HG03354 (cell line): ENCODE data around the gene MIPOL1.
"Not testable (repeated sequence)": the region's sequence is repeated elsewhere in the genome, so short reads cannot be mapped to it uniquely, and the experiment has no call there.

ENCODE experiments used
- ATAC-seq: cut with Tn5 transposase; IDR thresholded peaks from one replicate; pipeline ENCODE4 v1.9.1; 2021; ENCODE audit warnings: mild to moderate bottlenecking; ENCODE audit not compliant: unreplicated experiment, poor library complexity, severe bottlenecking

The MIPOL1 gene

DNA sequence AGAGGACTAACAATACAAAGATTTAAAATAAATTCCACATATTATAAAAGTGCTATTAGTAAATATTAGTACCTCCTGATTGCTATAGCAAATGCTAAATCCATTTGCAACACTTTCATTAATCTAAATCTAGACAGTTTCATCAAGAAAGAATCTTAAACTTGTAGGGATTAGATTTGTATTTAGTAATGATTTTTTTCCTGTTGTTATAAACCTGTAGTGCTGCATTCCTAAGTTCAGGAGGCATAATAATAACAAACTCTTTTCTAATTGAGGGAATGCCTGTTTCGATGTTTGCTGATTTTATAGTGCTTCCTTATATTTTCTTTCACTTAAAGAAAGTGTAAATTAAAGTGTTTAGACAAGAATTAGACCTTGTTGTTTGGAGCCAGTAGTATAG, 231.2 kb downstream of the MIPOL1 start:
- ATAC-seq: no peak

DNA sequence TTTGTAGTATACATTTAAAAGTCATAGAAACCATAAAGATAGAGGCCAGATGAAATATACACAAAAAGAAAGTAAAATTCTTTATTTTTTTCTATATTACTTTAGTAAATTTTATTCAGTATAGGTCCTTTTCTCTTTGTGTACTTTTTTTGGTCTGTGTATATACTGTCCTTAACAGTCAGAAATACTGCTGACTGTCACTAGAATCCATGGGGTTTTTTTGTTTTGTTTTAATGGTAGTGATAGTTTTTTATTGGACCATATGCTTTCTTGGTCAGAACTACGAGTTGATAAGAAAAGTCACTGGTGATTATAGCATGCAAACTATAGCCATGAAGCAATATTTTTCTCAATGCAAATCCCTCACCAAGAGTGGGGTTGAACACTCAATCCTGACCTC, 231.9 kb downstream of the MIPOL1 start:
- ATAC-seq: no peak

DNA sequence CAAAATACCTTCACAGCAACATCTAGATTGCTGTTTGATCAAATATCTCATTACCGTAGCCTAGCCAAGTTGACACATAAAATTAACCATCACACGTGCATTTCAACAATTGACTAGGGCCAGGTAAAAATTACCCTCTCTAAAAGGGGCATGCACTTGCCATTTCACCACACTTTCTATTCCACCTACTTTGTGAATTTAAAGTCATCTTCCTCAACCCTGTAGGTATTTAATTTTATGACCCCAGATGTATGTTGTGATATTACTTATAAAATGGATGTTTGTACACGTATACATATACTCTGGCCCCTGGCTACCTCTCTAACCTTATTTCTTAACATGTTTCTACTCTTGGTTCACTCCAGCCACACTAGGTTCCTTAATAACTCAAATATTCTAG, 237.1 kb downstream of the MIPOL1 start:
- ATAC-seq: no peak

DNA sequence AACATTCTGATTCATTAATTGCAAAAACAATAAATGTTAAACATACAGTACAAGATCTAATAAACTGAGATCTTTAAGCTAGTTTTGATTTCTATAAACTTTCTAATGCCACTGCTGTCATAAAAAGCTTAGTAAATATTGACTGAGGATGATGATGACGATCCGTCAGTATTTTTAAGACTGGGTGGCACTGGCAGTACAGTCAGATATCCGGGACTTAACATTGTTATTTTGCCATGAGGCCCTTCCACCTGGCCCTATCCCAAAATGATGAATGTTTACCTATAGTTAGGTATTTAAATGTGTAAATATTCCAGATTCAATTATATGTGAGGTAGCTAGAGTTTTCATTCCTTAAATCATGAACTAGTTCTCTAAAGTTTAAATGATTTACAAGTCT, 238.8 kb downstream of the MIPOL1 start:
- no peak for ATAC-seq

DNA sequence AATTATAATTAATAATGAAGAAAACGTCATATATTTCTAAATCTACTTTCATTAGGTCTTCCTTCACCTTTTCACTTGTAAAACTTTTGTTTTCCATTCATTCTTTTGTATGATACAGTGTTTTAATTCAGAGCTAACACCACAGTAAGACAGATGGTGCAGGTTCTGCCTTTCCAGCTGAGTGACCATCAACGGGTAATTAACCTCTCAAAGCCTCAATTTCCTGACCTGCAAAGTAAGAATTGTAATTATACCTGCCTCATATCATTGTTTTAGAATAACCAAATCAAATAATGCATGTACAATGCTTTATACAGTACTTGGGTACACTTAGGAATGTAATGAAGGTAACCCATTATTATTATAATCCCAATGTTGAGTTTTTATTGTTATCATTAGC, 239.8 kb downstream of the MIPOL1 start:
- ATAC-seq: no peak

DNA sequence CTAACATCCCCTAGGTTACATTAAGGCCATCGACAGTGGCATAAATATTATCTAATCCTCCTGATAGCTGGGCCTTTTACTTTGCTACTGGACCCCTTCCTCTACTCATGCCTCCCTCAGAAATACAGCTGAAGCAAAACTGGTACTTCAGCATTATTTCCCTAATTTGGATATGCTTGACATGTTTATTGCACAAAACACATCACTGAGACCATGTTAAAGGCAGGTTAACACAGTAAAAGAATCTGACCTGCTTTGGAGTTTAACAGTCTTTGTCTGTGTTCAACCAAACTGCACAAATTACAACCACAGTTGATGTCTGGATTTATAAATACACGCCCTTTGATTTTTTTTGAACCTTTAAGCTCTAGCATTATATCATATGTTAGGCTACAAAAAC, 240.7 kb downstream of the MIPOL1 start:
- ATAC-seq: no peak

DNA sequence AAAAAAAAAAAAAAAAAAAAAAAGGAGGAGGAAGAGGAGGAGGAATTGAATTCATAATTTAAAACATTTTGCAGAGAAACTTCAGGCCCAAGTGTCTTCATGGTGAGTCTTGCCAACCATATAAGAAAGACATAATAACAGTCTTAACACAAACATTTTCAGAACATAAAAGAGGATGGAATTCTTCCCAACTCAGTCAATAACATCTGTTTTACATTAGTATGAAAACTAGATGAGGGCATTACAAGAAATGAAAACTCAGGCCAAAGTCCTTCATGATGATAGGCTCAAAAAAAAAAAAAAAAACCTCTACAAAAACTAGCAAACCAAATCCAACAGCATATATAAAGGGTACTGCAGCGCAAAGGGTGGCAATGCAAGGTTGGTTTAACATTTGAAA, 245.7 kb downstream of the MIPOL1 start:
- ATAC-seq: no peak

DNA sequence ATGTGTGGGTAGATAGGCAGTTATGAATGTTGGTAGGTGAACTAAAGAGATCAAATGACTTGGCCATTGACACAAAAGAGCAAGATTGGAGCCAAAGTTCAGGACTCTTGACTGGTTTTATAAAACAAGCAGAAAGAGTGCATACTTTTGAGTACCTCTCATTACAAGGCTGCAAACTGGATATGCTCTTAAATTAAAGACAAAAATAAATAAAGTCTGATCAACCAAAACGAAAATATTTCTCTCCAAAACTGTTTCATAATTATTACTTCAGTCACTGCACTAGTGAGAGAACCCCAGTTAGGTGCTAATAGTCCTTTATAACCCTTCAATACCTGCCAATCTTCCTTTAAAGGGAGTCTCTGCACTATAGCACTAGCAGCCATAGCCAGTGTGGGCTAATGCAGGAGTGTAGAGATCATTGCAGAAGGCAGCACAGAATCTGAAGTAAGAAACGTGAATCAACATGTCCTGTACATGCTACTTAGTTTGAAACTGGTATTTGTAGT, 250.2 kb downstream of the MIPOL1 start:
- ATAC-seq: no peak

DNA sequence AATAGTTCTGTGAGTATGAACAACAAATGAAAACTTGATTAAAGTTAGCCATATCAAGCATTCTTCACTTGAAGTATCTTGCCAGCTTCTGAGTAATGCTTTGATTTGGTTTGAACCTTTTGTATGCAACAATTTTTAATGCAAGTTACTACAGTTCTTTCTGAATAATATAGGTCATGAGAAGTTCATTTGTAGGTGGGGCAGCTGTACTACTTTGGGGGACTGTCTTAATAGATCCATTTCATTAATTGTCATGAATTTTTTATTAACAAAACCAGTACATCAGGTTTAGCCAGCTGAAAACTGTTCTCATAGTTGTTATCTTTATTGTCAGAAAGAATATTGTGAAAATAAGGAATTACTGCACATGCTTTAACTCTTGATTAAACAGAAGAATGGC, 254.6 kb downstream of the MIPOL1 start:
- no peak for ATAC-seq

DNA sequence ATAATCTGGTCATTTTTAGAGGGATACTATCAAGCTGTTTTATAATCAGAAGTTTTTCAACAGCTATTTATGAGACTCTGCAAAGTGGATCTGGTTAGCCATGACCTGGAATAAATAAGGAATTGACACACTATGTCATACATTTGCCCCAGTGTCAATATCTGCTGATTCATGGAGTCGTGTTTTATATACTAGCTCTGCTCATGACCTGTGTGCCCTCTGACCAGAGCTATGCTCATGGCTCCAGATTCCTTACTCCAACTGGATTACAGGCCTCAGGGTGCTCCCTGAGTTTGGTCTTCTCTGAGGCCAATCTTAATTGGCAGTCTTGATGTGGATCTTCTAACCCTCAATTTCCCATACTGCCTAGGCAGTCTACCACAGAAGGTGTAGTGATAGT, 256.2 kb downstream of the MIPOL1 start:
- ATAC-seq: no peak

DNA sequence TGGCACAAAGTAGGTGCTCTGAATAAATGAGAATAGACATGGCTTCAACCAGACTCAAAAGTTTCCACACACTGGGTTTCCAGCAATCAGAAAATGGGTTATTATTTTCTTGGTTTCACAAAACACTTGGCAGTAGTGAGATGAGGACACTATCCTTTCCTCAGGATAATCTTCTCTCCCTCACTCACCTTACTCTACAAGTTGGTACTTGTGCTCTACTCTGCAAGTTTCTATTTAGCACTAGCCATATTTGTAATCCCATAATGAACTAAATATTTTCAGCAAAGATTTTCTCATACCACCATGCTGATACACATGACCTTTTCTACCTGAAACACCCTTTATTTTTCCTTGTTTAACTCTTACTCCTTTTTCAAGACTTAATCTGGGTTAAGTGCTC, 259.6 kb downstream of the MIPOL1 start:
- ATAC-seq: no peak

DNA sequence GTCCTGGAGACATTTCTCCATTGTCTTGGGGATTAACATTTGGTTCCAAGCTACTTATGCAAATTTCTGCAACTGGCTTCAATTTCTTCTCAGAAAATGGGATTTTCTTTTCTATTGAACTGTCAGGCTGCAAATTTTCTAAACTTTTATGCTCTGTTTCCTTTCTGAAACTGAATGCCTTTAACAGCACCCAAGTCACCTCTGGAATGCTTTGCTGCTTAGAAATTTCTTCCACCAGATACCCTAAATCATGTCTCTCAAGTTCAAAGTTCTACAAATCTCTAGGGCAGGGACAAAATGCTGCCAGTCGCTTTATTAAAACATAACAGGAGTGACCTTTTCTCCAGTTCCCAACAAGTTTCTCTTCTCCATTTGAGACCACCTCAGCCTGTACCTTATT, 264.7 kb downstream of the MIPOL1 start:
- ATAC-seq: not testable (repeated sequence)

DNA sequence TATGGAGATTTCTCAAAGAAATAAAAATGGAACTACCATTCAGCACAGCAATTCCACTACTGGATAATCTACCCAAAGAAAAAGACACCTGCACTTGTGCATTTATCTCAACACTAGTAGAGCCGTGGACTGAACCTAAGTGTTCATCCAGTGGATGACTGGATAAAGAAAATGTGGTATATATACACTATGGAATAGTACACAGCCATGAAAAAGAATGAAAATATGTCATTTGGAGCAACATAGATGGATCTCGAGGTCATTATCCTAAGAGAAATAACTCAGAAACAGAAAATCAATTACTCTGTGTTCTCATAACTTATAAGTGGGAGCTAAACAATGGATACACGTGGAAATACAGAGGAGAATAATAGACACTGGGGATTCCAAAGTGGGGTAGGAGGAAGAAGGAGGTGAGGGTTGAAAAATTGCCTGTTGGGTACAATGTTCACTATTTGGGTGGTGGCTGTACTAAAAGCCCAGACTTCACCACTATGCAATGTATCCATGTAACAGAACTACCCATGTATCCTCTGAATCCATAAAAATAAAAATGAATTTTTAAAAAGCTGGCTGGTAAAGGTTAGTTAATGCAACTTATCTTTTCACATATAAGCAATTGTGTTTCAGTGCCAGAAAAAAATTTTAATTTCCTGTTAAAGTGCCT, 266.6 kb downstream of the MIPOL1 start:
- no peak for ATAC-seq

DNA sequence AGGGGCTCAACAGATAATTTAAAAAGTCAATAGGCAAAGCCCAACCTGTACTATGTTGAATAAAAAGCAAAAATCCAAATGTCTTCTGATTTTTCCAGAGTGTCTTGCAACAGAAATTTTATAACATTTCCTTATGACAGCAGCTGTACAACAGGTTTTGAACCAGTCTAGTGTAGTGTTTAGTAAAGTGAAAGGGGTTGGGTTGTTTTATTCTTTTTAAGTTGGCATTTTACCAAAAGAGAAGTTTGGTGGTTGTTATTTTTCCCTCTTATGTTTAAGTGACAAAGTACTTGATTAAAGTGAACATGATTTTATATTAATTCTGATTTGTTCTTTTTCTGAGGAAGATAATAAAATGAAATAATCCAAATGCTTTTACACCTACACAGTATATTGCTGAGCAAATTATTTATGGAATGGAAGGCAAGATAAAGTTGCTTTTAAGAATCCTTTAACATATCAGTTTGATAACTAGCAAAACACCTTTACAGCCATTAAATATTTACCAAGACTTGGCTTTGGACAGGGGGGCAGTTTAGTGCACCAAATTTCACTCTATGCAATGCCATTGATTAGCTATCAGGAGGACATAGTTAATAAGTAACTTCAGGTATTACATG, 268.4 kb downstream of the MIPOL1 start:
- no peak for ATAC-seq

DNA sequence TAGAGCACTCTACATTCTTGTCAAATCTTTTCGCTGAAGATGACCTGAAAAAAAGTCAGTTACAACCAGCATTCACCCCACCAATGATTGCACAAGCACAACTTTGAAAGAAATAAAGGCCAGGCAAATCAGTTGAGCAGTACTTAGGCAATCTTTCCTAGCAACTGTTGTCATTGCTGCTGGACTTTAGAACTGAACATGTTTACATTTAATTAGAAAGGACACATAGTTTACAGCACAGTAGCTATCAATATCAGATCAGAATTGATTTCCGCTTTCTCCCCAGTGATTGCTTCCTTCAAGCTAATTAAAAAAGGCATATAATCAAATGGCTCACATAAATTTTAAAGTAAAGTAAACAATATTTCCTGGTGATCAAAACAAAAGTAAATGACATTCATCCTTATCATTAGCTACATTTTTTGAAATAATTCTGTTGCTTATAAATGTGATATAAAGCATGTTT, 268.9 kb downstream of the MIPOL1 start:
- no peak for ATAC-seq

DNA sequence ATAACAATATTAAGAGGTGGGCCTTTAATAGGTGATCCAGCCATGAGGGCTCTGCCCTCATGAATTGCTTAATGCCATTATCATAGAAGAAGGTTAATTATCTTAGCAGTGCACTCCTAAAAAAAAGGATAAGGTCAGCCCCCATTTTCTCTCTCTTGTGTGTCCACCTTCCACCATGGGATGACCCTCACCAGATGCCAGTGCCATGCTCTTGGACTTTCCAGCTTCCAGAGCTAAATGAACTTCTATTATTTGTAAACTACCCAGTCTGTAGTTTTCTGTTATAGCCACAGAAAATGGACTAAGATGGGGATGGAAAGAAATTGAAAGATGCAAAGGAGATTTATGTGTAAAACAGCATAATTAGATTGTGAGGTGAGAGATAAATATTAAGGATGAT, 271.9 kb downstream of the MIPOL1 start:
- no peak for ATAC-seq

DNA sequence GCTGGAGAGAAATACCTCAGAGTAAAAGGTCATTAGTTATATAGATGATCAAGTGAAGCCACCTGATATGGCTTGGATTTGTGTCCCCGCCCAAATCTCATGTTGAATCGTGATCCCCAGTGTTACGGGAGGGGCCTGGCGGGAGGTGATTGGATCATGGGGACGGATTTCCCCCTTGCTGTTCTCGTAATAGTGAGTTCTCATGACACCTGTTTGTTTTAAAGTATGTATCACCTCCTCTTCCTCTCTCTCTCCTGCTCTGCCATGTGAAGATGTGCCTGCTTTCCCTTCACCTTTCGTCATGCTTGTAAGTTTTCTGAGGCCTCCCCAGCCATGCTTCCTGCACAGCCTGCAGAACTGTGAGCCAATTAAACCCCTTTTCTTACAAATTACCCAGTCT, 272.5 kb downstream of the MIPOL1 start:
- ATAC-seq: no peak

DNA sequence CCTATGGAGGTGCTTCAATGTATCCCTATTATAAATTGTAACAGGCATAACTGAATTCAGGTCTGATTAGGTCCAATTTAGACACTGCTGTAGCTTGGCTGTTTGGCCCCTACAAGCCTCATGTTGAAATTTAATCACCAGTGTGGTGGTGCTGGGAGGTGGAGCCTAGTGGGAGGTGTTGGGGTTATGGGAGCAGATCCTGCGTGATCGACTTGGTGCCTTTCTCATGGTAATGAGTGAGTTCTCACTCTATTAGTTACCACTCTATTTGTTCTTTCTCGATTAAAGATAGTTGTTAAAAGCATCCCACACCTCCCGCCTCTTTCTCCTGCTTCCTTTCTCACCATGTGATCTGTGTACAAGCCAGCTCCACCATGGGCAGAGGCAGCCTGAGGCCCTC, 275.2 kb downstream of the MIPOL1 start:
- no peak for ATAC-seq

DNA sequence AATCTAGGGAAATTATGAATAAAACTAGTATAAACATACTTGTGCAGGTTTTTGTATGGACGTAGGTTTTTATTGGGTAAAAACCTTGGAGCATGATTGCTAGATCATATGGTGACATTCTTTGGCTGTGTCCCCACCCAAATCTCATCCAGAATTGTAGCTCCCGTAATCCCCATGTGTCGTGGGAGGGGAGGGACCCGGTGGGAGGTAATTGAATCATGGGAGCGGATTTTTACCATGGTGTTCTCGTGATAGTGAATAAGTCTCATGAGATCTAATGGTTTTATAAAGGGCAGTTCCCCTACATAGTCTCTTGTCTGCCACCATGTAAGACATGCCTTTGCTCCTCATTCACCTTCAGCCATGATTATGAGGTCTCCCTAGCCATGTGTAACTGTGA, 276.5 kb downstream of the MIPOL1 start:
- ATAC-seq: no peak

DNA sequence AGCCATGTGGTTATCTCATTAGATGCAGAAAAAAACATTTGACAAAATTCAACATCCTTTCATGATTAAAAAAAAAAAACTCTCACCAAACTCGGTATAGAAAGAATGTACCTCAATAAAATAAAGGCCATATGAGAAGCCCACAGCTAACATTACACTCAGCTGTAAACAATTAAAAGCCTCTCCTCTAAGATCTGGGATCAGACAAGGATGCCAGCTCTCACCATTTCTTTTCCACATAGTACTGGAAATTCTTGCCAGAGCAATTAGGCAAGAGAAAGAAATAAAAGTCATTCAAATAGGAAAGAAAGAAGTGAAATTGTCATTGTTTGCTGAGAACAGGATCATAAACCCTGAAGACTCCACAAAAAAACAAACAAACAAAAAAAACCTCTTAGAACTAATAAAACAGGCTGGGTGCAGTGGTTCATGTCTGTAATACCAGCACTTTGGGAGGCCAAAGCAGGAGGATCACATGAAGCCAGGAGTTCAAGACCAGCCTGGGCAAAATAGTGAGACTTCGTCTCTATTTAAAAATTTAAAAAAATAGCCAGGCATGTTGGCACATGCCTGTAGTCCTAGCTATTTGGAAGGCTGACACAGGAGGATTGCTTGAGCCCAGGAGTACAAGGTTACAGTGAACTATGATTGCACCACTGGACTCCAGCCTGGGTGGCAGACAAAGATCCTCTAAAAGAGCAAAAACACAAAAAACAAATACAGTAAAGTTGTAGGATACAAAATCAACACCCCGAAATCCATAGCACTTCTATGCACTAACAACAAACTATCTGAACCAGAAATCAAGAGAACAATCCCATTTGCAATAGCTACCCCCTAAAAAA, 282.9 kb downstream of the MIPOL1 start:
- no peak for ATAC-seq

DNA sequence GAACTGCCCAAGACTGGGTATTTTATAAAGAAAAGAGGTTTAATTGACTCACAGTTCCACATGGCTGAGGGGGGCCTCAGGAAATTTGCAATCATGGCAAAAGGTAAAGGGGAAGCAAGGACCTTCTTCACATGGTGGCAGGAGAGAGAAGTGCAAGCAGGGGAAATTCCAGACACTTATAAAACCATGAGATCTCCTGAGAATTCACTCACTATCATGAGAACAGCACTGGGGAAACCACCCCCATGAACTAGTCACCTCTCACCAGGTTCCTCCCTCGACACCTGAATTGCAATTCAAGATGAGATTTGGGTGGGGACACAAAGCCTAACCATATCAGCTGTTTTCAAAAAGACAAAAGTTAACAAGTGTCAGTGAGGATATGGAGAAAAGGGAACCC, 284.7 kb downstream of the MIPOL1 start:
- no peak for ATAC-seq
